GM18520 (cell line): Measurements from ENCODE around the gene DIS3L2.
"Not testable (repeated sequence)": the region's sequence is repeated elsewhere in the genome, so short reads cannot be mapped to it uniquely, and the experiment has no call there.

Source experiments
- ATAC-seq: cut with Tn5 transposase; IDR thresholded peaks from one replicate; pipeline ENCODE4 v1.9.1; 2021; ENCODE audit not compliant: unreplicated experiment

Gene DIS3L2

DNA sequence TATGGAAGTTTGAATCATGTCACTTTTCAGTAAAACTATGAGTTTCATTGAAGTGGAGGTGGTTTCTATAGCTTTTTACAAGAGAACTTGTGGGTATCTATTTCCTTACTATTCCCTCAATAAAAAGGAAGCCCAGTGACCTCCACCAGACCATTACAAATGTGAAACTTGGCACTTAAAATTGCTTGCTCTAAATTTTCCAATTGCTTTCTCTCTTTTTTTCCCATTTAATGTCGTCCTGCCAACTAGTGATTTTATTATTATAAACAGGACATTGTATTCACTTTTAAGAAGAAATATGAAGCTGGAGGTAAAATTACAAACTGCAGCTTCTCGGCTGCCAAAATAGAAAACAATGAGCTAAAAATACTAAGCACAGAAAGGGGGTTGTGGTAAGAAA lies 208.9 kb downstream of the DIS3L2 start:
- no peak for ATAC-seq

DNA sequence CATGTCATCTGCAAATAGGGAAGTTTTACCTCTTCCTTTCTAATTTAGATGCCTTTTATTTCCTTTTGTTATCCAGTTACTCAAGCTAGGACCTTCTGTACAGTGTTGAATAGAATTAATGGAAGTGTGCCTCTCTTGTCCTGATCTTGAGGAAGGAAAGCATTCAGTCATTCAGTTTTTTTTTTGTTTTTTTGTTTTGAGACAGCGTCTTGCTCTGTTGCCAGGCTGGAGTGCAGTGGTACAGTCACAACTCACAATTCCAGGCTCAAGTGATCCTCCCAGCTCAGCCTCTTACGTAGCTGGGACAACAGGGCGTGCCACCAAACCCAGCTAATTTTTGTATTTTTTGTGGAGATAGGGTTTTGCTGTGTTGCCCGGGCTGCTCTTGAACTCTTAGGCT lies 213.1 kb downstream of the DIS3L2 start:
- no peak for ATAC-seq

DNA sequence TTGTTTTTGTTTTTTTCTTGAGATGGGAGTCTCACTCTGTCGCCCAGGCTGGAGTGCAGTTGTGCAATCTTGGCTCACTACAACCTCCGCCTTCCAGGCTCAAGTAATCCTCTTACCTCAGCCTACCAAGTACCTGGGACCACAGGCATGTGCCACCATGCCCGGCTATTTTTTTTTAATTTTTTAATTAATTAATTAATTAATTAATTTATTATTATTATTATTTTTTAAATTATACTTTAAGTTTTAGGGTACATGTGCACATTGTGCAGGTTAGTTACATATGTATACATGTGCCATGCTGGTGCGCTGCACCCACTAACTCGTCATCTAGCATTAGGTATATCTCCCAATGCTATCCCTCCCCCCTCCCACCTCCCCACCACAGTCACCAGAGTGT lies 215.1 kb downstream of the DIS3L2 start:
- ATAC-seq: not testable (repeated sequence)

DNA sequence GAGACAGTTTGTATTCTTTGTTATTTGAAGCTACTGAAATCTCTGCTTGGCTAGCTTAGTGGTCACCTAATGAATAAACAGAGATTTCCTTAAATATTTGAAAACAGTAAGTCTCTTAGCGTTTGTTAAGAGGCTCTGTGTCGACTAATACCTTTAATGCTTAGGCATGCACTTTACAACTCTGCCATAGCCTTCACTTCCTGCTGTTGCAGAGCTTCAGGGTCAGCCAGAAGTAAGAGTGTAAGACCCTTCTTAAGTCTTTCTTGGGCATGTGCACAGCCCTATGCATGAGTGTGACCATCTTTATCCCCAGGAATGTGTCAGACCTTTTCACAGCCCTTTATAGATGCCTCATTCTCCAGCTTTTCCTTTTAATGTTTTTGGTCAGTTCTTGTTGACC lies 221.8 kb downstream of the DIS3L2 start:
- ATAC-seq: no peak

DNA sequence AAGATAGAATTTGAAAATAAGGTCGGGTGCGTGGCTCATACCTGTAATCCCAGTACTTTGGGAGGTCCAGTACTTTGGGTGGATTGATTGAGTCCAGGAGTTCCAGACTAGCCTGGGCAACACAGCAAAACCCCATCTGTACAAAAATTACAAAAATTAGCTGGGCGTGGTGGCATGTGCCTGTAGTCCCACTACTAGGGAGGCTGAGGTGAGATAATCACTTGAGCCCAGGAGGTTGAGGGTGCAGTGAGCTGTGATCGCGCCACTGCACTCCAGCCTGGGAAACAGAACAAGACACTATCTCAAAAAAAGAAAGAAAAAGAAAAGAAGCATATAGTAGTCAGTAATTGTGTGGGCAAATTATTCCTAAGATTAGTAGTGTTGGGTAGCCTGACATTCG lies 222.8 kb downstream of the DIS3L2 start:
- no peak for ATAC-seq

DNA sequence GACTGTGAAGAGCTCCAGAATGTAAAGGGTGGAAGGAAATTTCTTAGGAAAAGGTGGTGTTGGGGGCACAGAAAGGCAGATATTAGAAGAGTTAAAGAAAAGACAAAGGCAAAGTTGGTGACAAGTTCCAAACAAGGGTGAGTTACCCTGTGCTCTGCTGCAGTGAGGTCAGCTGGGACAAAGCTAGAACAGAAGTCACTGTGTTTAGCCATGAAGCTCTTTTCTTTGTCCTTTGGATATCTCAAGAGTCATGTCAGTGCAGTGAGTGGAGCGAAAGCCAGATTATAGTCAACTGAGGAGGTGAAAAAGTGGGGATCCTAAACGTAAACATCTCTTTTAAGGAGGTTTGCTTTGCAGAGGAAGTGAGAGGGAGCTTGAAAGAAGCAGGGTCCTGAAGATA lies 229.3 kb downstream of the DIS3L2 start:
- no peak for ATAC-seq

DNA sequence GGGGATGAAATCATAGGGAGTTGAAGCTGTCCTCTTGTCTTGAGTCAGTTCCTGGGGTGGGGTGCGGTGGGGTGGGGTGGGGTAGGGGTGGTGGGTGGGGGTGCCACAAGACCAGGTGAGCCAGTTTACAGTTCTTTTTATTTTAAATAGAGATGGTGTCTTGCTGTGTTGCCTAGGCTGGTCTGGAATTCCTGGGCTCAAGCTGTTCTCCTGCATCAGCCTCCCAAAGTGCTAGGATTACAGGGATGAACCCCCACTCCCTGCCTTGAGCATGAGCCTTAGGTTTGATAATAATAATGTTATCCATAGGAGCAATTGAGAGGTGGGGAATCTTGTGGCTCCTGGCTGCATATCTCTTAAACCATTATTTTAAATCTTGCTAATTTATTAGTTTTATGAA lies 234.0 kb downstream of the DIS3L2 start:
- no peak for ATAC-seq

DNA sequence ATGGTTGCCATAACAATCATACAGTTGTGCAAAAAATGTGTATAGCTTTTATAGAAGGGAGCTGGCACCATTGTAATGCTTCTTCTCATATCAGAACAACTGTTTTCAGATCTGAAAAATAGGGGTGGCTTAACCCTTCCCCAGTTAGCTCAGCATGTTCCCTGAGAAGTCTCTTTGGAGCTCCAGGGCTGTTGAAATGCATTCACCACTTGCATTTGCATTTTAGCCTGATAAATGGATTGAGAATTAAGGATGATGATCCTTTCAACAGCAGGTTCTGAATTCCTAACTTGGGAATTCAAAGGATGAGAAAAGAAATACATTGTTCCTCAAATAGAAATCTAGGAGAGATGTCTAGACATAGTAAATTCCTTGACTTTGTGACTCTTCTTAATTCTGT lies 235.3 kb downstream of the DIS3L2 start:
- no peak for ATAC-seq

DNA sequence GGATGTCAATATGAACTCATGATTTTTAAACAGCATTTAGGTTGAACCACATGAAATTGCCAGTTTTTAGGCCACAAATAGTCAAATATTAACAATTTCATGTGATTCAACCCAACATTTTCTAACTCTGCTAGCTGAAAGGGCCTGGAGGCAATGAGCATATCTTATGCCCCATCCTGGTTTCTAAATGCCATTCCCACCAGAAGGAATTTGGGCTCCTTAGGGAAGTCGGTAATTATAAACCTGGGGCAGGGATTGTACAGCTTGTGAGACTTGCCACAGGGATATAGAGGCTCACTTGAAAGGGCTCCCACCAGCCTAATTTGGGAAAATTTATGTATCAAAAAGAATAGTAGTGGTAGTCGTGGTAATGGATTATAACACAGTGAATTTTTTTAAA lies 238.7 kb downstream of the DIS3L2 start:
- no peak for ATAC-seq

DNA sequence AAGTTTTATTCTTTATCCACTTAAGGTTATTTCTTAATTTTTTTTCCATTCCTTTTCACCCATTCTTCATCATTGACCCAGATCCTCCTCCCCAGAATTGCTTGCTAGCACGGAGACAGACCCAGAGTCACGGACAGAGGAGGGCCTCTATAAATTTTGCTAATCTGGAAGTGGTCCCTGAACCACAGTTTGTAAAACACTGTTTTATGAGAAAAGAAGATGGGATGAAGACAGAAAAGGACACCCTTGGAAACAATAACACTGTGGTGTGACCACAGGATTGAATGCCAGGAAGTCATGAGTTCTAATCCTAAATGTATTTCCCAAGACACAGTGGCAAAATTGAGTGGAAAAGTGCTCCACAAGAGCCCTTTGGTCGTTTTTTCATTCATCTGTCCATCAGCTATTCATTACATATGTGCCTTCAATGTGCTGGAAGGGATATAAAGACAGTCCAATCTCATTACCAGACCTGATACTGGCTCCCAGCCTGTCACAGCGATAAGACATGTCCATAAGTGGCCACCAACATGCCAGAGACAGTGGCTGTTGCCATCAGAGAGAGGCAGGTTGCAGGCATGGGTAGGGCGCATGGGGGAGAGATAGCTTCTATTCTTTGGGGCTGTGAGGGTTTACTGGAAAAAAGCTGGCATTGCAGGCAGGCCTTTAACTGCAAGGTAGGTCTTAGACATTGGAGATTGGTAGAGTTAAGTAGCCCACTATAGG lies 241.8 kb downstream of the DIS3L2 start:
- no peak for ATAC-seq

DNA sequence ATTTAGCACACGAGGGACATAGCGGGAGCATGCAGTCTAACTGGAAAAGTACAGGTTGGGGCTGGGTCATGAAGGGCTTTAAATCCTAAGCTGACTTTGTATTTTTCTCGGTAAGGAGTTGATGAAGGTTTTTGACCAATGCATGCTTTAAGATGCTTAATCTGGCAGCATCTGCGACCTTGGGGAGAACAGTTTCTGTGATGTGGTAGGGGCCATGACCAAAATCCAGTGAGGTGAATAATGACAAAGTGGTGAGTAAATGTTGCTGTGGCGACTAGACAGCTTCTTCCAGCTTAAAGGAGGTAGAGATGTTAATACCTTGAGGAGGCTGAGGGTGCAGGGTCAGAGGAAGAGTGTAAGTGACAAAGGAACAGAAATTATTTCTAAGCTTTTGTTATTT lies 242.4 kb downstream of the DIS3L2 start:
- no peak for ATAC-seq

DNA sequence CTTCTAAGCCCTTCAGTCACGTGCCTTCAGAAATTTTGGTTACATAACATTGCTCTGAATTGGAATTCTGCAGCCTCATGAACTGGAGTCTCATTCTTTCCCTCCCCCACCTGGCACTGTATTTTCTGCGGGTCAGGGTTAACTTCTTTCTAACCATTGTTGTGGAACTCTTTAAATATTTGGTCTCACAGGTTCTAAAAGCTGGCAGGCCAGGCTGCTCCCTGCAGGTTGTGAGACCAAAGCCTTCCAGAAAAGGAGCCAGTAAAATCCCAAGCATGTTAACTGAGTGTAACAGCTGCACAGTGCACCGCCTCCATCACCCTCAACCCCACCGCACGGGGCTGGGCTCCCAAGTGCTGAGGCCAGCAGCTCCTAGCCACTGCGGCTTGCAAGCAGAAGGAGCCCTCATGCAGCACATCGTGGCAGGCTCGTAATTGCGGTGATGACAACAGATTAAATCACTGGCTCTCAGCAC lies 243.0 kb downstream of the DIS3L2 start:
- no peak for ATAC-seq

DNA sequence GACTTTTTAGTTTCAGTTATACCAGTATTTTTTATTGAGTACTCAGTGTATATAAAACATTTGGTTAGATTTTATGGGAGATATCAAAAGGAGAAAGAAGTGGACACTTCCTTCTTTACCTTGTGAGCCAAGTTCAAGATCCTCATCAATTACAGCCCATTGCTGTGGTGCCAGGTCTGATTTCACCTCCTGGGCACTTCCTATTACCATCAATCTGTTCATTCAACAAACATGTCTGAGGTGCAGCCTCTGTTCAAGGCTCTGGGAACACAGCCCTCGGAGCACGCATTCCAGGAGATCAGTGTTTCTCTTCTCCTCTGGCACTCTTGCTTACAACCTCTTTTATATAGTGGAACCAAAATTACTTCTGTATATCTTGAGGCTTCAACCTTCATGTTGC lies 245.7 kb downstream of the DIS3L2 start:
- ATAC-seq: no peak

DNA sequence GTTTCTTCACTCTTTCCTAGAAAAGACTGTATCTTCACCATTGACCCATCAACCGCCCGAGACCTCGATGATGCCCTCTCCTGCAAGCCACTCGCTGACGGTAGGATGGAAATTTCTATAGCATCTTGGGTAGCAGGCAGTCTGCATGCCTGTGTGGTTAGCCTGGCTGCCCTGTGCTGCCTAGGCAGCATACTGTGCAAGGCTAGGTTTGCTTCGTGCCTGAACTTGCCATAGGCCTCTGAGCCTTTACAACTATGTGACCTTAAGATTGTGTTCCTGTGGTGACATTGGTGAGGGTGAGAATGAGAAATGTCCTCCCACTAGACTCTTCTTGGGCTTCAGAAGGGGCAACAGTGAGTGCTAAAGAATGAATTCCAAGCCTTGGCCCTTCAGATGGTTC lies 248.8 kb downstream of the DIS3L2 start:
- ATAC-seq: no peak

DNA sequence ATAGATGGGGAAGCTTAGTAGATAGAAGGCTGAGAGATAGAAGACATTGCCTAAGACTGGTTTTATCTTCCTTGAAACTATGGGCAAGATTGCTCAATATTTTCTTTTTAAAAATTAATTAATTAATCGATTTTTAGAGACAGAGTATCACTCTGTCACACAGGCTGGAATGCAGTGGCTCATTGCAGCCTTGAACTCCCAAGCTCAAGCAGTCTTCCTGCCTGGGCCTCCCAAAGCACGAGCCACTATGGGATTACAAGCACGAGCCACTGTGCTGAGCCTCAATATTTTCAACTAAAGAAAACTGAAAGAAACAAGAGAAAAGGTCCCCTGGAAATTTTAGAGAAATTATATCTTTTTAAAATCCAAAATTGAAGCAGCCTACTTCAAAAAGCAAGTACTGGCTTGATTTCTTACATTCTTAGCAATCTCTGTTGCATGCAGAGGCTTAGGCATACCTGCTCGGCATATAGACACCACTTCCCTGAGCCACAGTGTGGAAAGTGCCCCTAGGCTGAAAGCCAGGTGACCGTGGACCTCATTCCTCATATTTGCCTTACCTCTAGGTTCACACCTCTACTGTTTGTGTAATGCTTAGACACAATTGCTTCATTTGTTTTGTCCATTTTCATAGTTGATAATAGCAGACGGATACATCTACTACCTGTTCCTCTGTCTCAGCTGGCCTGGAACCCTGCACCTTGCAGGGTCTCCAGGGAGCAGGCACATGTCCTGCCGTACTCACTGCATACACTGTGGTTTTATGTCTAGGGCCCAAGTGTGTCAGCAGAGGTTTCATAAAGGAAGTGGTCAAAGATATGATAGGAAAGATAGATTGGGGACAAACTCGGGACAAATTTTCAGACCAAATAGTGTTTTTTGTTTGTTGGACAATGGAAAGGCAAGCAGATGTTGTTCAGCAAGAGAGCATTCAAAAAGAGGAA lies 250.5 kb downstream of the DIS3L2 start:
- ATAC-seq: no peak

DNA sequence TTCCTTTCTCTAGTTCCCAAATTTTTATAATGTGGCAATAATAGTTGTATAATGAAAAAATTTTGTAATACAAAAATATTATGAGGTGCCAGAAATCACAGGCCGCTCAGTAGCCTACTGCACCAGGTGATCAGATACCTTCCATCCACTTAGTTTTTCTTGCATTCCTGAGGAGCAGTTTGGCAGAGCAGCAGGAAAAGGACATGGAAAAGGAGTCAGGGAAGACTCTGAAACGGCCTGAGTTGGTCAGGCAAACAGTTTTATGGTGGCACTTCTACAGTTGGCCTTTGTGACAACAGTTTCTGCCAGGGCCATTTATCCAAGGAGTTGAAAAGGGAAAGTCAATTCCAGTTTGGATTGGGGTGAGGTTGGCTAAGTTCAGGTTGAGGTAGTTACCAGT lies 251.7 kb downstream of the DIS3L2 start:
- ATAC-seq: no peak

DNA sequence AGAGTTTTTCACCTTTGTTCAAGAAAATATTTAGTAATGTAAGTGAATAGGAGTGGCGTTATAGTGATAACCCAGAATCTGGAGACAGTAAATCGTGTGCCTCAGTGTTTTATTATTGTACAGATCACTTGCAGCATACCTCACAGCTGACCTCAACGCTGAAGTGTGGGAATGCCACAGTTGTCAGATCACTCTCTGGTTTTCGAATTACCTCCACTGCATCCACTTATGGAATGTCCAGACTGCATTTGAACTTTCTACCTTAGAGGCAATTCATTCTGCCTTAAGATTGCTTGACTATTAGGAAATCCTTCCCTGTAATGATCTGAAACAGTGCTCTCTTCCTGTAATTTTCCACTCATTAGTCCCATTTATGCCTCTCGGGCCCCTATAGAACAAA lies 252.5 kb downstream of the DIS3L2 start:
- ATAC-seq: no peak

DNA sequence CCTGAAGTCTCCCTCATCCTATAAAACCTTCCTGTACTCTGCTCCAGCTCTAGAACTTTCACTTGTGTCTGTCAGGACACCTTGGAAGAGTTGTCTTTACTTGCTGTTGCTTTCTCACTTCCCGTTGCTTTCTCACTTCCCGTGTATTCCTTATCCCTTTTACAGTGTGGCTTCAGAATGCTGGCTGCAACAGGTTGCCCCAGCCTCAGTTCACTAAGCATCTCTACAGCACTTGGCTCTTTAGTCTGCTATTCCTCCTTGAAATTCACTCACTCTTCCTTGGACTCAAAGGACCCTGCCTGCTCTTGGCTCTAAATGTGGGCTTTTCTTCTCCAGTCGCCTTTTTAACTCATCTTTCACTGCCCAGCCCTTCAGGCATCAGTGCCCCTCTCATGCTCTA lies 254.5 kb downstream of the DIS3L2 start:
- no peak for ATAC-seq

DNA sequence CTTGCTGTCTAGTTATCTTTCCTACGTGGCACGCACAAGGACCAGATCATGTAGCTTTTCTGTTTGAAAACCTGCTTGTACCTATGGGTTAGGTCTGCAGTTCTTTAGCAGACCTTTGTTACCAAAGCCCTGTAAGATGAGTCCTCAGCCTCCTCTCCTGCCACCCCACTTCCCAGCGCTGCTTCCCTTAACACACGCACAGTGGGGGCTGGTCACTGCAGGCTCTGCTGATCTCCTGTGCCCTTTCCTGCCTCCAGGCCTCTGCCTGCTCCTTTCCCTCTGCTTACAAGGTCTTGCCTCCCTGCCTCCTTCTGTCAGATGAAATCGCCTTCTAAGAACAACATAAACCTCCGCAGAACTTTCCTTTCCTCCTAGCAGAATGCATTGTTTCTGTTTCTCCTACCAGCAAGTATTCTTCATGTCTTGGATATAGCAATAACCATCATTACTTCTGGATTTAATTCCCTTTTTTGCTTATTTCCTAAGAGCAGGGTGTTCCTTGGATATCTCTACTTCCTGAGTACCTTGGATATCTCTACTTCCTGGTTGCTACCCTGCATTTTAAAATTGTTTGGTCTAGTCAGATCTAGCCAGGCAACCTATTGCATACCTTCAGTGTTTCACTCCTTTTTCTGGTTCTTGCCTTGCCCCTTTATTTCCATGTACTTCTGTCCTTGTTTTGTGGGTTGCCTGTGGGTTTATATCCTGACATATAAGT lies 257.4 kb downstream of the DIS3L2 start:
- ATAC-seq: no peak

DNA sequence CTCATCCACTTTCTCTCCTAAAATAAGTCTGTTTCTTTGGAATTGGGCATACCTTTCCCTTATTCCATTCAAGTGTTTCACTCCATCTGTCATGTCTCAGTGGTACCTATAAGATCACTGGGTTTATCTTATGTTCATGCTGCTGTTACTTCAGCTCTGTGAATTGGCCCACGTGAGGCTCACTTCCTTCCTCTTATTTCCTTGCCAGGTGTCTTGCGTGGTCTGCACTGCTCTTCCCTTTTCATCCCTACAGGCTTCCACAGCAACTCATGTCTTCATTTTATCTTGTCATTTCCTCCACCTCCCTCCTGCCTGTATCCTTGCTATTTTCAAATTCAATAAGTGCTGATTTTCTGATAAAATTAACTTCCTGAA lies 258.0 kb downstream of the DIS3L2 start:
- ATAC-seq: no peak

DNA sequence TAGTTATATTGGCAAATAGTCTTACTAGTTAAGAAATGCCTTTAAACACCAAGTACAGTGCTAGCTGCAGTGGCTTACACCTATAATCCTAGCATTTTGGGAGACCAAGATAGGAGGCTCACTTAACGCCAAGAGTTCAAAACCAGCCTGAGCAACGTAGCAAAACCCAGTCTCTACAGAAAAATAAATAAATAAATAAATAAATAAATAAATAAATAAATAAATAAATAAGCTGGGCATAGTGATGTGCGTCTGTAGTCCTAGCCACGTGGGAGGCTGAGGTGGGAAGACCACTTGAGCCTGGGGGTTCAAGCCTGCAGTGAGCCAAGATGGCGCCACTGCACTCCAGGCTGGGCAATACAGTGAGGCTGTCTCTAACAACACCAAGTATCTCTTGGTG lies 258.4 kb downstream of the DIS3L2 start:
- no peak for ATAC-seq

DNA sequence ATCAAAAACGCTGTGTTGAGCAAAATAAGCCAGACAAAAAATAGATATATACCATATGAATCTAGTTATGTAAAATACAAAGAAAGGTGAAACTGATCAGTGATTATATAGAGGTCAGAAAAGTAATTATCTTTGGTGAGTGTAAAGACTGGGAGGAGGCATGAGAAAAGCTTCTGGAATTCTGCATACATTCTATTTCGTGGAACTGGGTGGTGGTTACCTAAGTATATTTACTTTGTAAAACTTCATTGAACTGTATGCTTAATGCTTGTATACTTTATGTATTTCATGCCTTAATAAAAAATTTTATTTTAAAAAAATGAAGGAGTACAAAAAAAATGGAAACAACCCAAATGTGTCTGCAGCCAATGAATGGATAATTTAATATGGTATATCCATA lies 263.9 kb downstream of the DIS3L2 start:
- ATAC-seq: no peak
